ENCODE measurements around the gene RNF130. TPM values are rescaled to one million over a fixed set of nuclear protein-coding genes. Genes with fewer than 3 reads are reported as not detected.
"Not testable (repeated sequence)": the region's sequence is repeated elsewhere in the genome, so short reads cannot be mapped to it uniquely, and the experiment has no call there.

RNF130 gene
- total RNA-seq, 1 donor from 2014 or later = 103 TPM

DNA sequence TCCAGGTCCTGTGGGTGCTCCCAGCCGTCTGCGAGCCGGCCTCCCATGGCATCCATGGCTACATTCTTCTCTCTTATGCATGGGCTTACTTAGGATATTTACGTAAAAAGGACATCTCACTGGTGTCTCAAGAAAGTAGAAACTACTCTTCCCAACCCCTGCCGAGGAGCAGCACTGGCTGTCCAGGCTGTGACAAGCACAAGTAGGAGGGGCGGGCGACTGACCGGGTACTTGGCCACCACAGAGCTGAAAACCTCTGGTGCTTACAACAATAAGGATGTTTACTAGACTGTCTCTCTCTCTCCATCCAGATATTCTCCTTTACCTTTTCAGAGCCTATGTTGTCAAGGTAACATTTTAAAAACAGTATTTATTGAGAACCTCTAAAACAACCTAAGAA lies 107.5 kb downstream of the RNF130 start:
- Histone ChIP-seq H3K27ac (no peak overlapping the region), H3K36me3 (peaks cover 0 to 27% of the 10 kb centered on the region in 2 donors), H3K9me3 (no peaks in the 10 kb centered on the region), H3K27me3 (no peaks in the 10 kb centered on the region), H3K4me1 (no peaks in the 10 kb centered on the region), H3K4me3 (no peak overlapping the region)
- DNase-seq (ENCODE audit: extremely low spot score in 2 of 2) = no peak
- intact Hi-C loops (cut with DNase I) = no loop called here
- no peak for TF ChIP-seq POLR2AphosphoS5 (IDR thresholded peaks at IDR 0.05; ENCODE audit: insufficient read depth in 1 of 2, low read depth in 1 of 2)
- no peak for TF ChIP-seq POLR2A (IDR thresholded peaks at IDR 0.05)
- TF ChIP-seq, protein P1, sequence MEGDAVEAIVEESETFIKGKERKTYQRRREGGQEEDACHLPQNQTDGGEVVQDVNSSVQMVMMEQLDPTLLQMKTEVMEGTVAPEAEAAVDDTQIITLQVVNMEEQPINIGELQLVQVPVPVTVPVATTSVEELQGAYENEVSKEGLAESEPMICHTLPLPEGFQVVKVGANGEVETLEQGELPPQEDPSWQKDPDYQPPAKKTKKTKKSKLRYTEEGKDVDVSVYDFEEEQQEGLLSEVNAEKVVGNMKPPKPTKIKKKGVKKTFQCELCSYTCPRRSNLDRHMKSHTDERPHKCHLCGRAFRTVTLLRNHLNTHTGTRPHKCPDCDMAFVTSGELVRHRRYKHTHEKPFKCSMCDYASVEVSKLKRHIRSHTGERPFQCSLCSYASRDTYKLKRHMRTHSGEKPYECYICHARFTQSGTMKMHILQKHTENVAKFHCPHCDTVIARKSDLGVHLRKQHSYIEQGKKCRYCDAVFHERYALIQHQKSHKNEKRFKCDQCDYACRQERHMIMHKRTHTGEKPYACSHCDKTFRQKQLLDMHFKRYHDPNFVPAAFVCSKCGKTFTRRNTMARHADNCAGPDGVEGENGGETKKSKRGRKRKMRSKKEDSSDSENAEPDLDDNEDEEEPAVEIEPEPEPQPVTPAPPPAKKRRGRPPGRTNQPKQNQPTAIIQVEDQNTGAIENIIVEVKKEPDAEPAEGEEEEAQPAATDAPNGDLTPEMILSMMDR (IDR thresholded peaks at IDR 0.05) = no peak

DNA sequence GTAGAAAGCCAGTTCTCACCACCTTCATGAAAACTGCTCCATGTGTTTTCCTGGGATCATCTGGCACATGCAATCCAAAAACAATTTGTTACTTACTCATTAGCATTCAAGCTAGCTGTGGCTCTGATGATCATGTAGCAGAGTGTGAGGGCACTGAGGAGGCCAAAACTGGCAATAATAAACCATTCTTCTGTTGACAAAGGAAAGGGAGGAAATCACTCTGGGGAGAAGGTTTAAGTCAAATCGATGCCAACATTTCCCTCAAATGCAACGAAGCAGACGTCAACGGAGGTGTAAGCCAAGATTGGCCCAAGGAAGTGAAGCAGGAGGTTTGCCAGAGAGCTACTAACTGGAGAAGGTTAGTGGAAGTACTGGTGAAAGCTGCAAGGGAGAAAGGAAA lies 108.2 kb downstream of the RNF130 start:
- no peaks in the 10 kb centered on the region for H3K9me3 ChIP-seq
- H3K4me1 ChIP-seq = no peaks in the 10 kb centered on the region
- intact Hi-C loops (cut with DNase I) = no loop called here
- no peak overlapping the region for H3K27ac ChIP-seq
- TF ChIP-seq POLR2AphosphoS5 (IDR thresholded peaks at IDR 0.05; ENCODE audit: insufficient read depth in 1 of 2, low read depth in 1 of 2) = no peak
- TF ChIP-seq, protein P1 (IDR thresholded peaks at IDR 0.05) = no peak
- no peak for TF ChIP-seq POLR2A (IDR thresholded peaks at IDR 0.05)
- H3K27me3 ChIP-seq = no peaks in the 10 kb centered on the region
- no peak for DNase-seq (ENCODE audit: extremely low spot score in 2 of 2)
- peaks cover 0 to 27% of the 10 kb centered on the region in 2 donors for H3K36me3 ChIP-seq
- H3K4me3 ChIP-seq = no peak overlapping the region

DNA sequence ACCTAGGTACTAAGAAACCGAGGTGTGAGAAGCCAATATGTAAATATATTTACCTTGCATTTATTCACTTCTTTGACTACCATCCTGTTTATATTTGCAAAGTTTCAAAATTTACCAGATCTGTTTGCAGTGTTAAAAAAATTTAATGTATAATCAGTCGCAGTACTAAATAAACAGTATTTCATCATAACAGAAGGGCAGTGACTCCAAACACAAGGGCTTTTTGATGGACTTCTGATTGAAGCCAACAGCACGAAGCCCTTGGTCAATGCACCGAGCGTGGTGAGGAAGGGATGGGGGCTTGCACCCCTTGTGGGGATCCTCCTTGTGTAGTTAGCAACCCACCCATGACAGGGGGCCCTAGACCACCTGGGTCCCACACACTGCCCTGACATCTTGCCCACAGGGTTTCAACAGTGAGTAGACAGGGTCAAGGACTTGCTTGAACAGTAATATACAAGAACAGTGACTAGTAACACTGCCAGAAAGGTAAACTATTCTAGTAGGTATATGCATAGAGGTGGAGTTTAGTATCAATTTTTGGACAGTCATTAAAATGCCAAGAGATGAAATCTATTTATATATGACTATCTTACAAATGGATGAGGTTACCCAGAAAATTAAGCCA lies 111.2 kb downstream of the RNF130 start:
- H3K27me3 ChIP-seq = no peaks in the 10 kb centered on the region
- peaks cover 0 to 13% of the 10 kb centered on the region in 2 donors for H3K36me3 ChIP-seq
- H3K4me3 ChIP-seq = no peak overlapping the region
- H3K27ac ChIP-seq = no peak overlapping the region
- no peaks in the 10 kb centered on the region for H3K9me3 ChIP-seq
- H3K4me1 ChIP-seq = no peaks in the 10 kb centered on the region
- no peak for TF ChIP-seq POLR2A (IDR thresholded peaks at IDR 0.05)
- TF ChIP-seq, protein P1 (IDR thresholded peaks at IDR 0.05) = no peak
- TF ChIP-seq POLR2AphosphoS5 (IDR thresholded peaks at IDR 0.05; ENCODE audit: insufficient read depth in 1 of 2, low read depth in 1 of 2) = no peak
- DNase-seq (ENCODE audit: extremely low spot score in 2 of 2) = no peak
- intact Hi-C loops (cut with DNase I) = no loop called here

DNA sequence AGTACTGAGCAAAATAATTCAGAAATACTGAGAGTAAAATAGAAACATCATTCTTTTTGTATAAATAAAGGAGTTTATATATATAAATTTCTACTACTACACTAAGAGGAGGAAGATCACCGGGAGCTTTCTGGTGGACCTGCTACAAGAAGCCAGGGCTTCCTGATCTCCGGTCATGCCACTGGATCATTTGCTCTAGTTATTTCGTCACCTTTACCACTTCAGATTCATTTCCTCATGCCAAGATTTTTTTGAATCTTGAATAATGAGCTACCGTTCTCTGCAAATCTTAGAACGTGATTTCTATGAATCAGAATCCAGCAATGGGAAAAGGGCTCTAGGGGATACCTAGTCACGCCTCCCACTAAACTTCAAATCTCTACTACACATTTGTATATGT lies 111.9 kb downstream of the RNF130 start:
- Histone ChIP-seq H3K9me3 (no peaks in the 10 kb centered on the region), H3K27me3 (no peaks in the 10 kb centered on the region), H3K4me3 (no peak overlapping the region), H3K4me1 (no peaks in the 10 kb centered on the region), H3K36me3 (peaks cover 0 to 13% of the 10 kb centered on the region in 2 donors), H3K27ac (no peak overlapping the region)
- DNase-seq (ENCODE audit: extremely low spot score in 2 of 2) = no peak
- TF ChIP-seq POLR2A (IDR thresholded peaks at IDR 0.05) = no peak
- TF ChIP-seq, protein P1 (IDR thresholded peaks at IDR 0.05) = no peak
- no peak for TF ChIP-seq POLR2AphosphoS5 (IDR thresholded peaks at IDR 0.05; ENCODE audit: insufficient read depth in 1 of 2, low read depth in 1 of 2)
- intact Hi-C loops (cut with DNase I) = no loop called here

DNA sequence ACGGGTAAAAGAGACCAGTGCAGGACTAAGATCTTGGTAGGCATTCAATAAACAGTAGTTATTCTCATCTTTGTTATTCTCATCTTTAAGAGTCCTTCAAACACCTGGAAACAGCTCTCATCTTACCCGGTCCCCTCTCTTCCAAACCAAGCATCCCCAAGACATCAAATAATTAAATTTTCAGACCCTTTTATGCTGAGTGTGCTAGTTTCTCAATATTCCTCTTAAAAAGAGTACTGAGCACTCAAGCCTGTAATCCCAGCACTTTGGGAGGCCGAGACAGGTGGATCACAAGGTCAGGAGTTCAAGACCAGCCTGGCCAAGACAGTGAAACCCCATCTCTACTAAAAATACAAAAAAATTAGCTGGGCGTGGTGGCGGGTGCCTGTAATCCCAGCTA lies 112.4 kb downstream of the RNF130 start:
- not testable (repeated sequence) for H3K27me3 ChIP-seq

More for the DNA sequence above, 112.4 kb downstream of the RNF130 start:
- H3K36me3 ChIP-seq = peaks cover 0 to 13% of the 10 kb centered on the region in 2 donors
- H3K4me1 ChIP-seq; DNase-seq (ENCODE audit: extremely low spot score in 2 of 2); H3K27ac ChIP-seq; H3K4me3 ChIP-seq; intact Hi-C loops (cut with DNase I); H3K9me3 ChIP-seq: not testable (repeated sequence)

Data from vagina (tissue), 2 donors.